PC-3 (cell line): Measurements from ENCODE around the gene ARHGAP15. TPM values are rescaled to one million over a fixed set of nuclear protein-coding genes. Genes with fewer than 3 reads are reported as not detected.

Source experiments
- ATAC-seq: fragments of 200-7000 bp; cut with Tn5 transposase; 2 replicates; pipeline ENCODE4 v1.9.1; 2020; ENCODE audit warnings: mild to moderate bottlenecking, moderate library complexity
- BruUV-seq: library from RNA; stranded (reverse); fragments of 400-500 nt; replicated peaks from 2 replicates; lab custom pipeline; 2021; lab: Mats Ljungman, UMichigan
- CTCF ChIA-PET: fragments of 300-600 bp; sonication (Branson Sonifier 250); formaldehyde crosslinking; loops from one replicate; lab custom pipeline; 2022; ENCODE audit warnings: antibody characterized with exemption; lab: Charles Lee
- POLR2A ChIA-PET: fragments of 300-600 bp; sonication (Branson Sonifier 250); formaldehyde crosslinking; loops from one replicate; lab custom pipeline; 2022; ENCODE audit warnings: antibody characterized with exemption; ENCODE audit not compliant: unreplicated experiment; lab: Charles Lee
- DNase-seq: peaks from one replicate; pipeline ENCODE4 v3.0.0-alpha.2; 2015
- H2AFZ ChIP-seq: fragments of 300-600 bp; sonication (generic); 2 replicates; pipeline ENCODE4 v1.6.0; 2016; ENCODE audit warnings: antibody characterized with exemption, low read length
- H3F3A ChIP-seq: fragments of 300-600 bp; sonication (generic); one replicate; pipeline ENCODE4 v1.6.0; 2017; ENCODE audit warnings: antibody characterized with exemption, low read length, control low read depth, mild to moderate bottlenecking; ENCODE audit not compliant: unreplicated experiment
- H3K27ac ChIP-seq: fragments of 300-600 bp; sonication (generic); 2 replicates; pipeline ENCODE4 v1.5.1; 2016; ENCODE audit warnings: mild to moderate bottlenecking, low read length
- H3K27me3 ChIP-seq: fragments of 300-600 bp; sonication (generic); 2 replicates; pipeline ENCODE4 v1.6.1; 2016; ENCODE audit warnings: low read length, mixed read lengths
- H3K36me3 ChIP-seq: fragments of 300-600 bp; sonication (generic); 2 replicates; pipeline ENCODE4 v1.6.1; 2016; ENCODE audit warnings: low read depth, mixed run types, low read length, mixed read lengths
- H3K4me1 ChIP-seq: fragments of 300-600 bp; sonication (generic); 2 replicates; pipeline ENCODE4 v1.5.1; 2016; ENCODE audit warnings: low read length; ENCODE audit not compliant: insufficient read depth
- H3K4me2 ChIP-seq: fragments of 300-600 bp; sonication (generic); 2 replicates; pipeline ENCODE4 v1.6.0; 2016; ENCODE audit warnings: low read length
- H3K4me3 ChIP-seq: fragments of 300-600 bp; sonication (generic); 2 replicates; pipeline ENCODE4 v1.5.1; 2016; ENCODE audit warnings: mild to moderate bottlenecking, low read length, mixed read lengths
- H3K79me2 ChIP-seq: fragments of 300-600 bp; sonication (generic); 2 replicates; pipeline ENCODE4 v1.6.1; 2017; ENCODE audit warnings: low read length, mixed read lengths
- H3K9ac ChIP-seq: fragments of 300-600 bp; sonication (generic); 2 replicates; pipeline ENCODE4 v1.6.0; 2016; ENCODE audit warnings: mild to moderate bottlenecking, low read length
- H3K9me2 ChIP-seq: fragments of 300-600 bp; sonication (generic); replicated peaks from 2 replicates; pipeline ENCODE4 v1.6.1; 2016; ENCODE audit warnings: mixed run types, low read length, mixed read lengths
- H3K9me3 ChIP-seq: fragments of 300-600 bp; sonication (generic); 2 replicates; pipeline ENCODE4 v1.6.1; 2016; ENCODE audit warnings: low read length, mixed read lengths
- H4K20me1 ChIP-seq: fragments of 300-600 bp; sonication (generic); 2 replicates; pipeline ENCODE4 v1.6.1; 2016; ENCODE audit warnings: low read length, mixed read lengths
- EZH2 ChIP-seq: fragments of 300-600 bp; sonication (generic); IDR thresholded peaks from one replicate; pipeline ENCODE4 v1.6.1; 2017; ENCODE audit warnings: antibody characterized with exemption, mild to moderate bottlenecking, low read length; ENCODE audit not compliant: unreplicated experiment
- EZH2phosphoT487 ChIP-seq: fragments of 300-600 bp; sonication (generic); IDR thresholded peaks from 2 replicates; pipeline ENCODE4 v1.6.1; 2018; ENCODE audit warnings: mild to moderate bottlenecking, antibody characterized with exemption, low read length, borderline replicate concordance
- intact Hi-C: fragments of 100-400 bp; cut with micrococcal nuclease; formaldehyde crosslinking; loops from 2 replicates; pipeline ENCODE4 v1.9.0; 2023
- total RNA-seq: library from RNA; depleted of rRNA; stranded (reverse); fragments of >200 nt; gene quantifications from 2 replicates; pipeline ENCODE4 v1.2.3, GENCODE V29; 2014
- TF ChIP-seq, protein P1 (sequence below): fragments of 300-600 bp; sonication (generic); conservative IDR thresholded peaks from 2 replicates; pipeline ENCODE4 v1.5.1; 2017; ENCODE audit warnings: antibody characterized with exemption, low read depth, mild to moderate bottlenecking, low read length

Gene ARHGAP15
- total RNA-seq, 1 experiment from 2014 or later, result not detected

DNA sequence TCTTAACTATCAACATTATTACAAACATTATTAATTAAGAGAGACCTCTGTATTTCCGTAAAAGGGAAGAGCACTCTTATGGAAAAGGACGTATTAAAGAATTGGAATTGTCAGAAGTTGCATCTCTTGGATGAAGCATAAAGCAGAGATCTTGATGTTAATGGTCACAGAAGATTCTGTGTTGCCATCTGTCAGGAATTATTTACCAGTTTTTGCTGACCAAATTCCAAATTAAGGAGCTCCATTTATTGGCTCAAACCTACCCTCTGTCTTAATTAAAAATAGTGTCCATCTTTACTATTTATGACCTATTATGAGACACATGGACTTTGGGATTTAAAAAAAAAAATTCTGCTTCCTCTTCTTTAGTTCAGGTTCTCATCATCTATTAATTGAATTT, 232.1 kb downstream of the ARHGAP15 start:
- POLR2A ChIA-PET, result no interaction called here
- H3K27ac ChIP-seq, result no peak overlapping the region
- no peak overlapping the region for H2AFZ ChIP-seq
- CTCF ChIA-PET, result no interaction called here
- H3K4me3 ChIP-seq, result no peak overlapping the region
- no peaks in the 10 kb centered on the region for H4K20me1 ChIP-seq
- no peaks in the 10 kb centered on the region for H3K9me3 ChIP-seq
- no peak overlapping the region for H3K4me2 ChIP-seq
- H3K4me1 ChIP-seq, result no peaks in the 10 kb centered on the region
- ATAC-seq (no peak), DNase-seq (no peak)
- intact Hi-C loops, result no loop called here
- 0 out of 2 replicates have a peak, but pooled peaks cover 3% of the 10 kb centered on the region for H3K27me3 ChIP-seq
- no peaks in the 10 kb centered on the region for H3K79me2 ChIP-seq
- H3K36me3 ChIP-seq, result no peaks in the 10 kb centered on the region
- H3F3A ChIP-seq, result no peaks in the 10 kb centered on the region
- TF ChIP-seq EZH2 (no peak), EZH2phosphoT487 (no peak)
- TF ChIP-seq, protein P1, sequence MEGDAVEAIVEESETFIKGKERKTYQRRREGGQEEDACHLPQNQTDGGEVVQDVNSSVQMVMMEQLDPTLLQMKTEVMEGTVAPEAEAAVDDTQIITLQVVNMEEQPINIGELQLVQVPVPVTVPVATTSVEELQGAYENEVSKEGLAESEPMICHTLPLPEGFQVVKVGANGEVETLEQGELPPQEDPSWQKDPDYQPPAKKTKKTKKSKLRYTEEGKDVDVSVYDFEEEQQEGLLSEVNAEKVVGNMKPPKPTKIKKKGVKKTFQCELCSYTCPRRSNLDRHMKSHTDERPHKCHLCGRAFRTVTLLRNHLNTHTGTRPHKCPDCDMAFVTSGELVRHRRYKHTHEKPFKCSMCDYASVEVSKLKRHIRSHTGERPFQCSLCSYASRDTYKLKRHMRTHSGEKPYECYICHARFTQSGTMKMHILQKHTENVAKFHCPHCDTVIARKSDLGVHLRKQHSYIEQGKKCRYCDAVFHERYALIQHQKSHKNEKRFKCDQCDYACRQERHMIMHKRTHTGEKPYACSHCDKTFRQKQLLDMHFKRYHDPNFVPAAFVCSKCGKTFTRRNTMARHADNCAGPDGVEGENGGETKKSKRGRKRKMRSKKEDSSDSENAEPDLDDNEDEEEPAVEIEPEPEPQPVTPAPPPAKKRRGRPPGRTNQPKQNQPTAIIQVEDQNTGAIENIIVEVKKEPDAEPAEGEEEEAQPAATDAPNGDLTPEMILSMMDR, result no peak
- no peak overlapping the region for H3K9ac ChIP-seq
- no peaks in the 10 kb centered on the region for H3K9me2 ChIP-seq
- BruUV-seq, result no TSS peak

DNA sequence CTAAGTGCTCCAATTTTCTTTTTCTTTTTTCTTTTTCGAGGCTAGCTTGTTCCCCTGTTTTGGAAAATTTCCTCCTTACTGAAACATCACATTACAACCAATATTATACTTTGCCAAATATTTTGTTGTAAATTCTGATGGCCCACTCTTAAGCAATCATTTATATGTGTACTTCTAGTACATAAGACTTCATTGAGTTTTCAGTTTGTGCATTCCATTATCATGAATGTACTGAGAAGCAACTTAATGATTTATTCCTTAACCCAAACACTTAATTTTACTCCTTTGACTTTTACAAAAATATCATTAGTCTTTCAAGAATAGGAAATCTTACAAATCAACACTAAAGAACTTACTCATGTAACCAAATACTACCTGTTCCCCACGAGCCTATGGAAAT, 242.4 kb downstream of the ARHGAP15 start:
- Histone ChIP-seq H3K27ac (no peak overlapping the region), H3K4me3 (no peak overlapping the region), H2AFZ (no peak overlapping the region), H3K27me3 (no peaks in the 10 kb centered on the region), H3K4me2 (no peak overlapping the region), H3K79me2 (no peaks in the 10 kb centered on the region), H3K9me3 (no peaks in the 10 kb centered on the region), H3K9ac (no peak overlapping the region), H4K20me1 (no peaks in the 10 kb centered on the region), H3F3A (no peaks in the 10 kb centered on the region), H3K9me2 (no peaks in the 10 kb centered on the region), H3K4me1 (no peaks in the 10 kb centered on the region), H3K36me3 (no peaks in the 10 kb centered on the region)
- TF ChIP-seq EZH2 (no peak), EZH2phosphoT487 (no peak)
- TF ChIP-seq, protein P1, result no peak
- BruUV-seq, result no TSS peak
- no peak for DNase-seq
- POLR2A ChIA-PET, result no interaction called here
- no peak for ATAC-seq
- intact Hi-C loops, result no loop called here
- CTCF ChIA-PET, result no interaction called here

DNA sequence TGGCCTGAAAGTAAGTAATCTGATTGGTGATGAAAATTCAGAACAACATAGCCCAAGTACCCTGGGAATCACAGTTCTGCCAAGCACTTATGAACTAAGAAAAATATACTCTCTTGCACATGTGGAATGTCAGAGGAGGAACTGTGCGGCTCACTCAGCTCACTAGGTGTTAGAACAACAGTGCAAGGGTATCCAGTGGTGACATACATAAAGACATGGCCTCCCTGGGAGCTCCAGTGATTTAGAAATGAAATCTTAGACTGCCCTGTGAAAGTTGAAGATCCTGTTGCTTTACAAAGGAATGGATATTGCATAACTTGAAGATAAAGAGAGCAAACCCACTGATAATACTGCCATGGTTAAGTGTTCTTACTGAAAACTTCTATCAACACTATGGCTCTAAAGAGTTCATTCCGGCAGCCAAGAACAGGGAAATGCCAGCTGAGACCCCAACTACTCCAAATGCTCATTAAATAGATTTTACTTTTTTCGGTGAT, 246.2 kb downstream of the ARHGAP15 start:
- Histone ChIP-seq H3K9ac (no peak overlapping the region), H3K36me3 (no peaks in the 10 kb centered on the region), H3K9me2 (no peaks in the 10 kb centered on the region), H3K79me2 (no peaks in the 10 kb centered on the region), H2AFZ (no peak overlapping the region), H3K27ac (no peak overlapping the region), H3K9me3 (no peaks in the 10 kb centered on the region), H4K20me1 (no peaks in the 10 kb centered on the region), H3K27me3 (no peaks in the 10 kb centered on the region), H3F3A (no peaks in the 10 kb centered on the region), H3K4me2 (no peak overlapping the region), H3K4me3 (no peak overlapping the region), H3K4me1 (no peaks in the 10 kb centered on the region)
- ChIA-PET CTCF (no interaction called here), POLR2A (no interaction called here)
- TF ChIP-seq, protein P1, result no peak
- TF ChIP-seq EZH2phosphoT487, result no peak
- TF ChIP-seq EZH2, result no peak
- DNase-seq (no peak), ATAC-seq (no peak)
- intact Hi-C loops, result no loop called here
- BruUV-seq, result no TSS peak
